GM19468 (cell line): ENCODE data around the gene UBAC1.

Experiments
- ATAC-seq: cut with Tn5 transposase; IDR thresholded peaks from one replicate; pipeline ENCODE4 v1.9.1; 2021; ENCODE audit warnings: mild to moderate bottlenecking, moderate library complexity, moderate number of reproducible peaks; ENCODE audit not compliant: unreplicated experiment; ENCODE audit errors: extremely low read depth

UBAC1 gene

DNA sequence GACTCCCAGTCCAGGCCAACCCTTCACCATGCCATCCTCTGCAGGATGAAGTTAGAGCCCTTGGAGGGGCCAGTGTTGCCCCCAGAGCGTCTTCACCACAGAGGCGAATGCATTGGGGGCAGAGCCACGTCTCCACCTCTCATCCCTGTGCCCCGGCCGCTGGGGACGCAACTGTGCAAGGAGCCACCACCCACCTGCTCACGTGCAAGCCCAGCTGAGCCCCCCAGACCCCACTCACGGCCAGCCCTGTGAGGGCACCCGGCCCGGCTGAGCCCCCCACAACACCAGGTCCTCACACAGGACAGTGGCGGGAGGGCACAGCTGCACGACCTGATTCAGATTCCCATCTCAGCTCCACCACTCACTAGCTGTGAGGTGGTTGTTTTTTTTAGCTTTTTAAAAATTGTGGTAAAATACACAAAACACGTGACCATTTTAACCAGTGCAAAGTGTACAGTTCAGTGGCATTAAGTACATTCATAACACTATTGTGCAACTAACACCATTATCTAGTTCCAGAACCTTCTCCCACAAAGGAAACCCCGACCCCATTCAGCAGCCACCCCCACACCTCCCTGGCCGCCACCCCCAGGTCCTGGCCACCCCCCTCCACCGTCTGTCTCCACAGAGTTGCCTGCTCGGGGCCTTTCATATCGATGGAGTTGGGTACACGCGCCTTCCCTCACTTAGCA is 33.5 kb upstream of the UBAC1 start:
- no peak for ATAC-seq

- no peak for ATAC-seq
These were observed 32.8 kb upstream of the UBAC1 start for GRCh38 chr9:135993765-135994500.

DNA sequence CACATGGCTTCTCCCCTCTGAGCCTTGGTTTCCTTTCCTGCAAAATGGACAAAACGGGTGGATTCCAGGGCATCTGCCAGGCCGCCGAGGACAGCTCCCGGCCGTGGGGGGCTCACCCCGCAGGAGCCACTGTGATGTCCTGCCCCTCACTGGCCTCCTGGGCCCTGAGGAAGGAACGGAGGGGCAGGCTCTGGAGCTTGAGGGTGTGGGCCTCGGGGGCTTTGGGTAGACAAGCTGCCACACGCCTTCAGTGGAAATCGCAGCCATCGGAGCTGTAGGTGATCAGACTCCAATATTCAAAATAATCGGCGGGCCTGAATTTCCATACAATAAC is 32.2 kb upstream of the UBAC1 start:
- no peak for ATAC-seq

GRCh38 chr9:135992486-135993408 is 31.6 kb upstream of the UBAC1 start:
- no peak for ATAC-seq

DNA sequence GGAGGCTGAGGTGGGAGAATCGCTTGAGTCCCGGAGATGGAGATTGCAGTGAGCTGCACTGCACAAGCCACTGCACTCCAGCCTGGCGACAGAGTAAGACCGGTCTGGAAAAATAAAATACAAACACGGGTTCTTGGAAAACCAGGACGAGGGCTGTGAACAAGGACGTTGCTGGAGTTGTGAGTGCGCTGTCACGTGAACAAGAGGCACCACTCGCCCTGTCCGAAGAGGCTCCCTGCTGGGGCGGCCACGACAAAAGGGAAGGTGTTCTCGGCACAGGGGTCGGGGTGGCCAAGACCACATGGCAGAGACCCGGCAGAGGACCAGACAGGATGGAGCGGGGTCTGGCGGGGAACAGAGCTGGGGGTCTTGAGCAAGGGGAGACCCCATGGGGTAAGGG is 30.6 kb upstream of the UBAC1 start:
- ATAC-seq = no peak

DNA sequence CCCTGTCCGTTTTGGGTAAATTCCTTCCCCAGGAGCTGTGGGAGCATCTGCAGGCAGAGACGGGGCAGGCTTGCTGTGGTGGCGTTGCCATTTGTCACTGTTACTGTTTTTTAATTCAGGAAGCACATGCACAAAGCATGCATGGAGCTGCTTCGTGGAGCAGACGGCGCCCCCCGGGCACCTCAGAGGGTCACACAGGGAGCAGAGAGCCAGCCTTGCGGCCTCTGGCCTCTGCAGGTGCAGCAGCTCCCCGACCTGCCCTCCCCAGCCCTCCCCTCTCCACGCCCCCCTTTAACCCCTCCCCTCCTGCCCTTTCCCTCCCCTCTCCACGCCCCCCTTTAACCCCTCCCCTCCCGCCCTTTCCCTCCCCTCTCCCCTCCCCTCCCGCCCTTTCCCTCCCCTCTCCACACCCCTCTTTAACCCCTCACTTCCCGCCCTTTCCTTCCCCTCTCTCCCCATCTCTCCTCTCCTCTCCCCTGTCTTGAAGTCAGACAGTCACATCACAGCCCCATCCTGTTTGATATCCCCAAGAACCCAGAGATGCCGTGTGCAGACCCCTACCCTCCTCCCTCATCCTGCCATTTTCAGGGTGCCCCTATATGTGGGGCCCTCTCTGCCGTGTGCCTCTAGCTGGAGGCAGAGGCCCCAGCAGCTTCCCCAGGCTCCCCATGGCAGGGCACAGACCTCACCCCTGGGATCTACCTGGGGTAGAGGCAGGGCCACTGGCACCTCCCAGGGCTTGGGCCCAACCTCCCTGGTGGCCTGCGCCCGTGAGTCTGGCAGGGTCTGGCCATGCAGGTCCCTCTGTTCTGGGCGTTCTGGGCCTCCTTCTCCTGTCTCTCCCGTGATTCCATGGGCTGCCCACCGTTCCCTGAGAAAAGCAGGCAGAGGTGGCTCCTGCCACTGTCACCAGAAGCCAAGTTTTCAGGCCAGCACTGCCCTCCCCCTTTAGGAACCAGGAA is 29.6 kb upstream of the UBAC1 start:
- no peak for ATAC-seq

GRCh38 chr9:135989722-135990467 is 28.7 kb upstream of the UBAC1 start:
- no peak for ATAC-seq

DNA sequence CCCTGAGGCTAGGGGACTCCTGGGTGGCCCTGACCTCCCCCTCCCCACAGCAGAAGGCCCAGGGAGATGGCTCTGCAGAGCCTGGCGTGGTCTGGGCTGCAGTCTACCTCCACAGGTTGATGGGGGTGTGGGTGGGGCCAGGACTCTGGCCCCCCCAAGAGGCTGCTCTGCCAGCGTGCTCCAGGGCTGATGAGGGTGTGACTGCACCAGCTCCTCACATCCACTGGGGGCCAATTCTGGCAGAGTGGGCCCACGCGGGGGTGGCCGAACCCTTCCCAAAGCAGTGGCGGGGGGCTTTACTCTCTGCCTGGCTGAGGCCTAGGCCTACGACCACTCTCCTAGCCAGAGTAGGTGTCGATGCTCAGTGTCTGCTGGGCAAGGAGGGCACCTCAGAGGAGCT is 28.0 kb upstream of the UBAC1 start:
- ATAC-seq = no peak

GRCh38 chr9:135988493-135988892 is 27.3 kb upstream of the UBAC1 start:
- no peak for ATAC-seq

GRCh38 chr9:135987838-135988404 is 26.7 kb upstream of the UBAC1 start:
- ATAC-seq = no peak

DNA sequence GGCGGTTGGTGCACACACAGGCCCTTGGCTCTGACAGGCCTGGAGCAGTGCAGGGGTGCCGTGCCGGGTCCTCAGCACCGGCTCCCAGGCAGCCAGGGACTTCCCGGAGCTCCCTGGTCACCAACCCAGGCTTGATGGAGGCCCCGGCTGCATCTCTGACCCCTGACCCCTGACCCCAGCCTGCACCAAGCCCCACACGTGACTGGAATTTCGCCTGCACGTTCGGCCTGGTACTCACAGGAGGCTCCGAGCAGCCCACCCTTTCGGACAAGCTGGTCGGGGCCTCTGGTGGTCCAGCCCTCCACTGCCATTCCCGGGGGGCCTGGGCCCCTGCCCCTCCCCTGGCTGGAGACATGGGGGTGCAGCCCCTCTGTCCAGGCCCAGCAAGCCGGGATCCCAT is 25.4 kb upstream of the UBAC1 start:
- no peak for ATAC-seq

DNA sequence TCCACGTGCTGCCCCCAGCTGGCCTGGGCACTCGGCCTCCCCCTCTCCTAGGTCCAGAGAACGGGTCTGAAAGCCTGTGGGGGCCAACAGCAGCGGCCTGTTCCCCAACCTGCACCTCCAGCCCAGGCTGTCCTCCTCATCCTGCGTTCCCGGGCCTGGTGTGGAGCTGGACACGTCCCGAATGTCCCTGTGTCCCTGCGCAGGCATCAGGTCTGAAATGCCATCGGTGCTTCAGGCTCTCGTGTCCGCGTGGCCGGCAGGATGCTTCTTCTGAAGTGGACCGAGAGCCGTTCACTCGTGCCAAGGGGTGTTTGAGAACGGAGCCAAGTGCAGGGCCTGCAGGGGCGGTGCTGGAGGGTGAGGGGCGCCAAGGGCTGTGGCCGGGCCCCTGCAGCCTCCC is 24.7 kb upstream of the UBAC1 start:
- no peak for ATAC-seq

DNA sequence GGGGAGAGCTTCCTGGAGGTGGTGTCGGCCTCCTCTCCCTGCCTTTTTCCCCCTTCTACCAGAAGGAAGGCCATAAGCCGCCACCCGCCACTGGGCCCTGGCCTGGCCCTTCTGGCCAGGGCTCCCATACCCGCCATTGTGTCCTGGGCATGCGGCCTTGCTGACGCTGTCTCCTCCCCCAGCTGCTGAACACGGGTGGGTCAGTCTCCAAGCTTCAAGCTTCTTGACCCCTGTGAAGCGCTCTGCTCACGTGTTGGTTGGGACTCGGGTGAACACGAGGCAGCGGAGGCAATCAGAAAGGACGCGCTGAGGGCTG is 24.2 kb upstream of the UBAC1 start:
- no peak for ATAC-seq

DNA sequence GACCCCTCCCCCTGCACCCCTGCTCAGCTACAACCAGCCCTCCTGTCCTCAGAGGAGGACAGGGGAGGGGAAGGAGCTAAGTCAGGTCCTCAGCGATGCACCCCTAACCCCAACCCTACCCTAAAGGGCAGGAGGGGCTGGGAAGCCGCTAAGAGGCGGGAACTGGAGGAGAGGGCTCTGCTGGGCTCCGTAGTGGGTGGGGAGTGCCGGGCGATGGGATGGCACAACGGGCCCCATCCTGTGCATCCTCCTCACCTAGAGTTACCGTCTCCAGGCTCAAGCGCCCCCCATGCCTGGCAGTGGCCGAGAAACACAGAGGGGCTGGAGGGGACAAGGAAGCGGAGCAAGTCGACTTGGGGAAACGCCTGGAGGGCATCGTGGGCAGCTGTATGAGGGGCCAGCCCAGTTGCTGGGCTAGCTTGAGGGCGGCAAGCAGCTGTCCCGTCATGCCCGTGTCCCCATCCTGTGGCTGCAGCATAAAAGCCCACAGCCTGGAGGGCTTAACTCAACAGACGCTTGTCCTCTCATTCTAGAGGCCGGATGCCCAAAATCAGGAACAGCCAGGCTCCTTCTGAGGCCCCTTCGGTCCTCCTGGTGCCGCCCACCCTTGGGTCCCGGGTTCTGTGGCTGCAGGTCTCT is 23.0 kb upstream of the UBAC1 start:
- ATAC-seq = no peak

DNA sequence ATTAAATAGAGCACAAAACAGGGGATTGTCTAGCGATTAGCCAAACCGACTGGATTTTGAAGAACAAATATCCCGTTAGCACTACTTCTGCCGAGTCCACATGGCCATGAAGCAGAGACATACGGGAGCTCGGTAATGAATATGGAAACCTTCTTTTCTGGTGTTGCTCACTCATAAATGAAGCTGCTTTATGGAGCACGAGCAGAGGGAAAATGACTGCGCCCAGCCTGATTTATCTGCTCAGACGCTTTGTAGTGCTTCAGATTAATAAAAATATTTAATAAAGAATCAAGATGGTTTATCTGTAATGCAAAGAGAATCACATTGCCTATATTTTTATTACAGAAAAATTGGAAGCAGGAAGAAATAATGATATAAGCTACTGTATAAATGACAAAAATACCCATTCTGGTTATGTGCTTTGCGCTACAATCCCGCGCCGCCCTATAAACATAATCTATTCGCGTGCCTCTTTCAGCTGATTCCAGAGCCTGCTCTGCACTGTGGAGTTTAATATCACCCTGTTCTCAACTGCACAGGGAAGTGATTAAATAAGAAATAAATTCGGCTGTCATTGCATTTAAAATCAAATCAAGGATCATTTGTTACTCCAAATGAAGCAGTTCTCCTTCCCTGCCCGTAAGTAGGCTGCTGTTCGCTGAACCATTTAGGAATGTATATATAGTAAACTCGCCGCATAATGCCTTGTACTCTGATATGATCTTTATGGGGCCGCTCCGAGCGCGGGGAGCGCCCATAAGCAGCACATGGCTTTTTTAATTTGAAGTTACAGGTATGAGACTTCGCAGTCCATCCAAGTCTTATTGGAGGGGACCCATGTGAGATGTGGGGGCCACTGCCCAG is 22.3 kb upstream of the UBAC1 start:
- no peak for ATAC-seq

DNA sequence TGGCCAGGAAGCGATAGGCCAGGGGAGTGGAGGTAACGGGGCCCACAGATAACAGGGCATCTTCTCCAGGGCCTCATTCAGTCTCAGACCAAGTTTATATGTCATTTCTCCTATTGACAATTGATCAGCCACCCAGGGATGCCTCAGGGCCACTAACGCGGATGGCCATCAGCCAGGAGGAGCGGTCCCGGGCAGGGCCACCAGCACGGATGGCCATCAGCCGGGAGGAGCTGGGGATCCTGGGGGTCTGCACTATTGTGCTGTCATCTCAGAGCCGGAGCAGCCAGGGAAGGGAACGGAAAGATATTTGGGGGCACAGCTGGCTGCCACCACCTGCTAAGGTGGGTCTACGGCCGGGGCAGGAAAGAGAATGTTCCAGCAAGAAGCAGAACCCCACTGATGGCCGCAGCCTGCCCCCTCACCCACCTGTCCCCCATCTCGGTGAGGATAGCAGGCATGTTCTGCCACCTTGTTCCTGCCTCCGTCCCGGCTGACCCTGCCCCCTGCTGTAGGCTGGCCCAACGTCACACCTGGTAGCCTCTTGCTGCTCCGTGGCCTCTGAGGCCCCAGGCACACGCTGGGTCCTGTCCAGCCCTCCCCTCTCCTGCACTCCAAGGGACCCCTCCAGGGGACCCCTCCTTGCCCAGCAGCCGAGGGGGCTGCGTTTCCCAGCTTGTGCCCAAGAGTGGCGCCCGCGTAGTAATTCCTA is 21.5 kb upstream of the UBAC1 start:
- ATAC-seq = no peak
